Measurements from ENCODE around the gene KRT71. TPM values are rescaled to one million over a fixed set of nuclear protein-coding genes. Genes with fewer than 3 reads are reported as not detected.

Gene KRT71
- total RNA-seq, 4 donors from 2014 or later, result not detected

- DNase-seq (ENCODE audit: low spot score) (no peak), ATAC-seq (ENCODE audit: low FRiP score) (no peak)
- TF ChIP-seq CTCF (IDR thresholded peaks at IDR 0.05), result no peak
Measured at GRCh38 chr12:52497975-52498374, 55.0 kb downstream of the KRT71 start.

DNA sequence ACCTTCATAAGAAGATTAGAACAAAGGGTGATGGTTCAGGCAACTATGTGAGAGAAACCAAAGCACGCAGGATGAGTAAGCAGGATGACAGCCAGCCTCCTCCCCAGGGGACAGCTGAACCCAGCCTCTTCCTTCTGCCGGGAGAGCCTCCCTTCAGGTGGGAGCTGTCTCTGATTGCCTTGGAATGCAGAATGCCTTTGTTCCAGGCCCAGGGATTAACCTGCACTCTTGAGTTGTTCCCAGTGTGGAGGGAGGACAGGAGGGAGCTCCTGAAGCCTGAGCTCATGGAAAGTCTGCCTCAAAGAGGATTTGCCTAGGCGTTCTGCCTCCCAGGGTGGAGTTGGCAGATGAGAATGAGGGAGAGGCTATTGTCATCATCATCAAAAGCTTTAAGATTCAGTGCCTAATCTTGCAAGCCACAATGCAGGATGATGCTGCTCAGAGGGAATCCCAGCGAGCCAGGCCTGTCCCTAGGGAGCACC is 56.3 kb downstream of the KRT71 start:
- ATAC-seq (ENCODE audit: low FRiP score), result peak; percentile 40
- DNase-seq (ENCODE audit: low spot score), result no peak
- no peak for TF ChIP-seq CTCF (IDR thresholded peaks at IDR 0.05)

DNA sequence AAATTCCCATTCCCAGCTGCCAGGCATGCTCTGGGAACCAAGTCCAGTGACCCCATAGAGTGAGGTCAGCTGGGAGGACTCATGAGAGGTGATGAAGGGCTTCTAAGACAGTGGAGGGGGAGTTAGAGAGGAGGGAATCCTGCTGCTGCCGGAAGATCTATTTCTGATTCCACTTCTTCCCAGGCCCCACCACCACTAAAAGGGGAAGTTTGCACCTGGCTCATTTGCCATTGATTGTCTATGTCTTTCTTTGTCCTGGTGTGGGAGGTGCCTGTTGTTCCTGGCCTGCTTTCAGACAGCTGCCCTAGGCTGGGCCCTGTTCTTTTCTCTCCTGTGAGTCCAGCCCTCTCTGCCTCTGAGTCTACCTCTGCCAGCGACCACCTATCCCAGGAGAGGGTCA is 56.9 kb downstream of the KRT71 start:
- TF ChIP-seq CTCF (IDR thresholded peaks at IDR 0.05), result no peak
- no peak for ATAC-seq (ENCODE audit: low FRiP score)
- DNase-seq (ENCODE audit: low spot score), result no peak

- ATAC-seq (ENCODE audit: low FRiP score) (peak; percentile 16), DNase-seq (ENCODE audit: low spot score) (no peak)
- no peak for TF ChIP-seq CTCF (IDR thresholded peaks at IDR 0.05)
Measured at GRCh38 chr12:52495389-52495788, 57.6 kb downstream of the KRT71 start.

DNA sequence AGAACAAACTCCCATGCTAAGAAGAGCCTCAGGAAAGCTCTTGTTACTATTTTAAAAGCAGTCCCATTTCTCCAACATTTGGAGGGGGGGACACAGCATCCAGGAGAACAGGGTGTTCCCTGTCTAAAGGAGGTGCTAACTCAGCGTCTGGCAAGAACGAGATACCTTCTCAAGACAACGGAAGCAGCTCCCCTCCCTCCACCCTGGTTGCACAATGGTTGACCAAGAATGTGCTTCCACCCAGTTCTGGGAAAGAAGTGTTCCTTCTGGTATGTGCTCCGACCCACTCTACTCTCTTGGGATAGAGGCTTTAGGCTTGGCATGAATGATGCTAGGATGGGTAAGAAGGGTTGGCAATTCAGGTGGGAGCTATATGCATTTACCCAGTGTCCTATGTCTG is 58.4 kb downstream of the KRT71 start:
- TF ChIP-seq CTCF (IDR thresholded peaks at IDR 0.05), result no peak
- ATAC-seq (ENCODE audit: low FRiP score) (peak; percentile 68), DNase-seq (ENCODE audit: low spot score) (peak; percentile 34)

- ATAC-seq (ENCODE audit: low FRiP score) (no peak), DNase-seq (ENCODE audit: low spot score) (no peak)
- TF ChIP-seq CTCF (IDR thresholded peaks at IDR 0.05), result no peak
Measured at GRCh38 chr12:52494100-52494499, 58.8 kb downstream of the KRT71 start.

Other genes with a start within 250 kb of the KRT71 start
- not detected for gene KRT83, start 231.7 kb downstream of the KRT71 start, total RNA-seq
- gene KRT85, start 185.7 kb downstream of the KRT71 start, total RNA-seq, result not detected
- gene KRT84, start 167.5 kb downstream of the KRT71 start, total RNA-seq, result not detected
- gene KRT82, start 146.8 kb downstream of the KRT71 start, total RNA-seq, result not detected
- gene KRT75, start 118.8 kb downstream of the KRT71 start, total RNA-seq, result not detected
- under 1 TPM in 2 of 4 donors, not detected in 2; 0.24 to 0.46 TPM for gene KRT6B, start 101.0 kb downstream of the KRT71 start, total RNA-seq
- not detected for gene KRT6C, start 79.3 kb downstream of the KRT71 start, total RNA-seq
- gene KRT6A, start 59.9 kb downstream of the KRT71 start, total RNA-seq, result 10 to 100 TPM in 2 of 4 donors, 1 to 10 TPM in 2; 3.3 to 40.7 (median 8.4) TPM
- gene KRT5, start 32.8 kb downstream of the KRT71 start, total RNA-seq, result 10 to 100 TPM in 3 of 4 donors, 1 to 10 TPM in 1; 3.6 to 59.0 (median 14.4) TPM
- gene KRT74, start 20.7 kb upstream of the KRT71 start, total RNA-seq, result not detected
- under 1 TPM in 1 of 4 donors, not detected in 3; 0.31 TPM for gene KRT72, start 48.3 kb upstream of the KRT71 start, total RNA-seq
- not detected for gene KRT73, start 65.4 kb upstream of the KRT71 start, total RNA-seq
- gene KRT2, start 99.1 kb upstream of the KRT71 start, total RNA-seq, result not detected
- gene KRT1, start 127.3 kb upstream of the KRT71 start, total RNA-seq, result under 1 TPM in 1 of 4 donors, not detected in 3; 0.47 TPM
- not detected for gene KRT77, start 150.4 kb upstream of the KRT71 start, total RNA-seq
- not detected for gene KRT76, start 224.2 kb upstream of the KRT71 start, total RNA-seq
- not detected for gene KRT3, start 243.0 kb upstream of the KRT71 start, total RNA-seq

Measured in omental fat pad (tissue), 4 donors.